Natural killer cell (primary cell): ENCODE measurements around the gene COX14. TPM values are rescaled to one million over a fixed set of nuclear protein-coding genes. Genes with fewer than 3 reads are reported as not detected.
A peak's percentile ranks its signal among the peaks of the same experiment; 100 is the strongest.
"Not testable (repeated sequence)": the region's sequence is repeated elsewhere in the genome, so short reads cannot be mapped to it uniquely, and the experiment has no call there.

ENCODE experiments used
- ATAC-seq, 3 donors: fragments of 150-1000 bp in 2 of 3; fragments of 200-7000 bp in 1 of 3; cut with Tn5 transposase; 1 replicate in 1 of 3; 2 replicates in 2 of 3; pipeline ENCODE4 v1.10.0; 2021; ENCODE audit warnings: mild to moderate bottlenecking in 2 of 3, moderate library complexity in 2 of 3
- DNase-seq, 2 donors: peaks; one replicate each; pipeline versions ENCODE4 v3.0.0 to v3.0.0-alpha.2; 2013 to 2021; ENCODE audit warnings: mixed read lengths in 1 of 2
- H3K27ac ChIP-seq: one replicate; pipeline ENCODE4 v1.5.1; 2013; ENCODE audit warnings: mild to moderate bottlenecking, low read length
- H3K27me3 ChIP-seq: one replicate; pipeline ENCODE4 v1.6.1; 2013; ENCODE audit warnings: low read length; ENCODE audit not compliant: control insufficient read depth, insufficient read depth
- H3K36me3 ChIP-seq: one replicate; pipeline ENCODE4 v1.6.1; 2013; ENCODE audit warnings: low read length; ENCODE audit not compliant: control insufficient read depth, insufficient read depth
- H3K4me1 ChIP-seq: one replicate; pipeline ENCODE4 v1.6.1; 2013; ENCODE audit warnings: low read length; ENCODE audit not compliant: control insufficient read depth, insufficient read depth
- H3K4me3 ChIP-seq: one replicate; pipeline ENCODE4 v1.5.1; 2013; ENCODE audit warnings: low read length
- H3K9me3 ChIP-seq: one replicate; pipeline ENCODE4 v1.6.1; 2013; ENCODE audit warnings: low read length; ENCODE audit not compliant: control insufficient read depth, insufficient read depth
- H3K27ac Mint-ChIP-seq, 2 donors: one replicate each; pipeline ENCODE4 v1.8.0; 2022; ENCODE audit warnings: mild to moderate bottlenecking in 2 of 2, mixed read lengths in 2 of 2, moderate library complexity in 1 of 2
- H3K27me3 Mint-ChIP-seq, 2 donors: one replicate each; pipeline ENCODE4 v1.8.0; 2022; ENCODE audit warnings: low read depth in 2 of 2, mixed read lengths in 2 of 2
- H3K36me3 Mint-ChIP-seq: one replicate; pipeline ENCODE4 v1.8.0; 2022; ENCODE audit warnings: mixed read lengths
- H3K4me1 Mint-ChIP-seq, 2 donors: one replicate each; pipeline ENCODE4 v1.8.0; 2022; ENCODE audit warnings: mixed read lengths in 2 of 2
- H3K4me3 Mint-ChIP-seq: one replicate; pipeline ENCODE4 v1.8.0; 2022; ENCODE audit warnings: mild to moderate bottlenecking, moderate library complexity, mixed read lengths
- H3K9me3 Mint-ChIP-seq, 2 donors: one replicate each; pipeline ENCODE4 v1.8.0; 2022; ENCODE audit warnings: mixed read lengths in 2 of 2
- WGBS: methylation state at CpG from one replicate; pipeline ENCODE4 v1.1.7; 2013; ENCODE audit warnings: missing lambda C conversion rate; ENCODE audit not compliant: insufficient coverage; 5-methylcytosine and 5-hydroxymethylcytosine counted together
- intact Hi-C: fragments of 100-400 bp; cut with micrococcal nuclease; formaldehyde crosslinking; loops from one replicate; pipeline ENCODE4 v1.14.2; 2022
- total RNA-seq, 4 donors: library from RNA; stranded (reverse); fragments of 120-200 nt in 1 of 4; gene quantifications; one replicate each; pipeline versions ENCODE4 v1.2.3 to v1.2.4, GENCODE V29; 2013 to 2022
- TF ChIP-seq, protein P1 (sequence below): fragments of 200-600 bp; IDR thresholded peaks from one replicate; pipeline ENCODE4 v1.8.0; 2022; ENCODE audit warnings: antibody characterized with exemption

The COX14 gene
- total RNA-seq, 3 donors from 2014 or later (not counting 1 experiment from before 2014, with no cell fraction given) = 32.8 to 42.6 (median 36.7) TPM

- H3K4me1 ChIP-seq = no peaks in the 10 kb centered on the region
- no peaks in the 10 kb centered on the region for H3K9me3 ChIP-seq
- no peak for DNase-seq
- no peak overlapping the region for H3K27ac ChIP-seq
- TF ChIP-seq, protein P1, sequence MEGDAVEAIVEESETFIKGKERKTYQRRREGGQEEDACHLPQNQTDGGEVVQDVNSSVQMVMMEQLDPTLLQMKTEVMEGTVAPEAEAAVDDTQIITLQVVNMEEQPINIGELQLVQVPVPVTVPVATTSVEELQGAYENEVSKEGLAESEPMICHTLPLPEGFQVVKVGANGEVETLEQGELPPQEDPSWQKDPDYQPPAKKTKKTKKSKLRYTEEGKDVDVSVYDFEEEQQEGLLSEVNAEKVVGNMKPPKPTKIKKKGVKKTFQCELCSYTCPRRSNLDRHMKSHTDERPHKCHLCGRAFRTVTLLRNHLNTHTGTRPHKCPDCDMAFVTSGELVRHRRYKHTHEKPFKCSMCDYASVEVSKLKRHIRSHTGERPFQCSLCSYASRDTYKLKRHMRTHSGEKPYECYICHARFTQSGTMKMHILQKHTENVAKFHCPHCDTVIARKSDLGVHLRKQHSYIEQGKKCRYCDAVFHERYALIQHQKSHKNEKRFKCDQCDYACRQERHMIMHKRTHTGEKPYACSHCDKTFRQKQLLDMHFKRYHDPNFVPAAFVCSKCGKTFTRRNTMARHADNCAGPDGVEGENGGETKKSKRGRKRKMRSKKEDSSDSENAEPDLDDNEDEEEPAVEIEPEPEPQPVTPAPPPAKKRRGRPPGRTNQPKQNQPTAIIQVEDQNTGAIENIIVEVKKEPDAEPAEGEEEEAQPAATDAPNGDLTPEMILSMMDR = no peak
- Mint-ChIP-seq H3K27me3 (no peaks in the 10 kb centered on the region), H3K27ac (peak overlapping the region in 1 of 2 donors; percentile 31), H3K4me1 (peaks cover 13 to 27% of the 10 kb centered on the region in 2 donors), H3K4me3 (no peak overlapping the region), H3K36me3 (no peaks in the 10 kb centered on the region), H3K9me3 (no peaks in the 10 kb centered on the region)
- intact Hi-C loops = no loop called here
- H3K27me3 ChIP-seq = no peaks in the 10 kb centered on the region
- H3K4me3 ChIP-seq = no peak overlapping the region
- no peak for ATAC-seq
- 76% methylated on average over 2 of the region's 3 CpGs for WGBS
- peaks cover 6% of the 10 kb centered on the region for H3K36me3 ChIP-seq
Observed at GRCh38 chr12:50149311-50149710, 37.3 kb downstream of the COX14 start.

GRCh38 chr12:50151047-50151687, 39.1 kb downstream of the COX14 start:
- TF ChIP-seq, protein P1 = no peak
- H3K4me1 Mint-ChIP-seq = peaks cover 7 to 21% of the 10 kb centered on the region in 2 donors
- H3K9me3 Mint-ChIP-seq = no peaks in the 10 kb centered on the region
- Histone ChIP-seq H3K36me3 (peaks cover 3% of the 10 kb centered on the region), H3K9me3 (no peaks in the 10 kb centered on the region), H3K27me3 (no peaks in the 10 kb centered on the region), H3K27ac (no peak overlapping the region), H3K4me1 (no peaks in the 10 kb centered on the region), H3K4me3 (no peak overlapping the region)
- H3K36me3 Mint-ChIP-seq = no peaks in the 10 kb centered on the region
- H3K4me3 Mint-ChIP-seq = no peak overlapping the region
- H3K27me3 Mint-ChIP-seq = no peaks in the 10 kb centered on the region
- DNase-seq (no peak), ATAC-seq (no peak)
- peak overlapping the region in 1 of 2 donors; percentile 51 for H3K27ac Mint-ChIP-seq
- 94% methylated on average over 1 of the region's 1 CpG for WGBS
- intact Hi-C loops = no loop called here

GRCh38 chr12:50154947-50155346, 42.9 kb downstream of the COX14 start:
- ATAC-seq, H3K27ac ChIP-seq, H3K27me3 ChIP-seq, H3K4me1 ChIP-seq, H3K9me3 Mint-ChIP-seq, H3K4me3 Mint-ChIP-seq, H3K27me3 Mint-ChIP-seq, H3K4me3 ChIP-seq, H3K36me3 ChIP-seq, H3K9me3 ChIP-seq, intact Hi-C loops, DNase-seq, H3K27ac Mint-ChIP-seq, H3K36me3 Mint-ChIP-seq: not testable (repeated sequence)
- WGBS = 89% methylated on average over 3 of the region's 5 CpGs
- peaks cover 16 to 30% of the 10 kb centered on the region in 2 donors for H3K4me1 Mint-ChIP-seq

DNA sequence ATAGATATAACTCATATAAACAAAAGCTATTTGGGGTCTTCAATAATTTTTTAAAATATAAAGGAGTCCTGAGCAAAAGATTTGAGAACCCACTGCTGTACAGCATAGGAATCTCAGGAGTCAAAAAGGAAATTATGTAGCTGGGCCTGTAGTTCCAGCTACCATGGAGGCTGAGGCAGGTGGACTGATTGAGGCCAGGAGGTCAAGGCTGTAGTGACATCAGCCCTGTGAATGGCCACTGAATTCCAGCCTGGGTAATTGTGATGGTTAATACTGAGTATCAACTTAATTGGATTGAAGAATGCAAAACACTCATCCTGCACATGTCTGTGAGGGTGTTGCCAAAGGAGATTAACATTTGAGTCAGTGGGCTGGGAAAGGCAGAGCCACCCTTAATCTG, 44.6 kb downstream of the COX14 start:
- no peak for DNase-seq
- Histone ChIP-seq H3K4me3 (no peak overlapping the region), H3K4me1 (no peaks in the 10 kb centered on the region), H3K9me3 (no peaks in the 10 kb centered on the region), H3K36me3 (peaks cover 3% of the 10 kb centered on the region), H3K27ac (no peak overlapping the region), H3K27me3 (no peaks in the 10 kb centered on the region)
- peak overlapping the region in 1 of 2 donors; percentile 6 for H3K27ac Mint-ChIP-seq
- H3K36me3 Mint-ChIP-seq = no peaks in the 10 kb centered on the region
- no peak overlapping the region for H3K4me3 Mint-ChIP-seq
- TF ChIP-seq, protein P1 = no peak
- ATAC-seq = no peak
- intact Hi-C loops = no loop called here
- H3K27me3 Mint-ChIP-seq = no peaks in the 10 kb centered on the region
- no peaks in the 10 kb centered on the region for H3K9me3 Mint-ChIP-seq
- peaks cover 10 to 15% of the 10 kb centered on the region in 2 donors for H3K4me1 Mint-ChIP-seq
